AML-193 (cell line): Measurements from ENCODE around the gene MRPL58.
"Not testable (repeated sequence)": the region's sequence is repeated elsewhere in the genome, so short reads cannot be mapped to it uniquely, and the experiment has no call there.

Source experiments
- DNase-seq, 2 experiments: peaks; one replicate each; lab custom pipeline; 2025; lab: John Stamatoyannopoulos, UW

MRPL58 gene

GRCh38 chr17:75013092-75013559 lies 656 bp downstream of the MRPL58 start:
- DNase-seq: no peak

GRCh38 chr17:75019146-75019545 lies 6.7 kb downstream of the MRPL58 start:
- no peak for DNase-seq

- no peak for DNase-seq
Measured at GRCh38 chr17:75019710-75020109, 7.2 kb downstream of the MRPL58 start.

DNA sequence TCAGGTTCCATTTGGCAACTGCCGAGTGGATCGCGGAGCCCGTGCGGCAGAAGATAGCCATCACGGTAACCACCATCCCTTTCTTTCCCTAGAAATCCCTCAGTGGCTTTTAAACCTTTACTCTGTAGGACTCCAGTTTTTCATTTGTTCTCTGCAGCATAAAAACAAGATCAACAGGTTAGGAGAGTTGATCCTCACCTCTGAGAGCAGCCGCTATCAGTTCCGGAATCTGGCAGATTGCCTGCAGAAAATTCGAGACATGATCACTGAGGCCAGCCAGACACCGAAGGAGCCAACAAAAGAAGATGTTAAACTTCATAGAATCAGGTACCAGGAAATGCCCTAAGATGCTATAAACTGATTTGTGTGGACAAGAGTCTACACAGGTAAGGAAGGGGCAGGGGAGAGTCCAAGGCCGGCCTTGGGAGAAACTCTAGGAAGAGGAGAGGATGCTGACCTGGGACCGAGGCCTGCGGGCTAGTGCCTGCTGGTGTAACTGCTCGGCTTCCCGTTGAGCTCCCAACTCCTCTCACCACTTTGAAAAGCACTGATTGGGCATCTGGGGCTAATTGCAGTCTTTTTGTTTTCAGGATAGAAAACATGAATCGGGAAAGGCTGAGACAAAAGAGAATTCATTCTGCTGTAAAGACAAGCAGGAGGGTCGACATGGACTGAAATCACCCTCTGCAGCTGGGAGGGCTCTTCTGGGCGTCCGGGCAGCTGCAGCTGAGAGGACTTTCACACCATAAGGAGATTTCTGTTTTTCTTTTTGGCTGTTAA lies 8.1 kb downstream of the MRPL58 start:
- no peak for DNase-seq

- no peak for DNase-seq
Measured at GRCh38 chr17:75024686-75025397, 12.4 kb downstream of the MRPL58 start.

DNA sequence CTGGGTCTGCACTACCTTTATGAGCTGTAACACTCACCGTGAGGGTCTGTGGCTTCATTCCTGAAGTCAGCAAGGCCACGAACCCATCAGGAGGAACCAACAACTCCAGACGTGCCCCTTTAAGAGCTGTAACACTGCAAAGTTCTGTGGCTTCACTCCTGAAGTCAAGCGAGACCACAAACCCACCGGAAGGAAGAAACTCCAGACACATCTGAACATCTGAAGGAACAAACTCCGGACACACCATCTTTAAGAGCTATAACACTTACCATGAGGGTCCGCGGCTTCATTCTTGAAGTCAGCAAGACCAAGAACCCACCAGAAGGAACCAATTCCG lies 12.9 kb downstream of the MRPL58 start:
- DNase-seq: peak in 1 of 2 experiments; percentile 16

GRCh38 chr17:75026650-75027049 lies 14.2 kb downstream of the MRPL58 start:
- peak in 1 of 2 experiments; percentile 14 for DNase-seq

GRCh38 chr17:75030161-75030560 lies 17.7 kb downstream of the MRPL58 start:
- no peak for DNase-seq

DNA sequence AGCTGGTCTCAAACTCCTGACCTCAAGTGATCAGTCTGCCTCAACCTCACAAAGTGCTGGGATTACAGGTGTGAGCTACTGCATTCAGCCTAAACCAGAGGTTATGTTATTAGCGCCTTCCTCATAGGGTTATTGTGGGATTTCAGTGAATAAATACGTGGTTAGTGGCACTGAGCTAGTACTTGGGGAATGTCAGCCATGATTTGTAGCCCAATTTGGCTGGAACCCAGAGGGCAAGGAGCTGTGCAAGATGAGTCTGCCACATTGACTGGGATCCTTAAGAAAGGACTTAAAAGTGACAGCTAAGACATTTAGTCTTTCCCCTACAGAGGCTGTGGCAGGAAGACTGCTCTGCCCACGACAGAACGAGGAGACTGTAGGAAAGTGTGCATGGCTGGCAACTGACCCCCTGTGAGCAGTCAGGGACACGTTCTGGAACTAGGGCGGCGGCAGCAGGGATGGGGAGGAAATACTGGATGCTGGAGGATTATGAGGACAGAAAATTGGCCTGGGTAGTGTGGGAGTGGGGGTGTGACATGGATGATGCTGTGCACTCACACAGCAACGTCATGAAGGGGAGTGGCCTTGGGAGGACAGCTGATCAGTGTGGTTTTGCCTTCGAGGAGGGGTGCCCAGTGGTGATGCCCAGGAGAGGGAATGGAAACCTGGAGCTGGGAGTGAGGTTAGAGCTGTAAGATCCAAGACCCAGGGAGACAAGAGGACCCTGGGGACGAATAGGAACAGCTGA lies 19.7 kb downstream of the MRPL58 start:
- DNase-seq: peak in 1 of 2 experiments; percentile 37

- DNase-seq: peak in 1 of 2 experiments; percentile 37
Measured at GRCh38 chr17:75032720-75033280, 20.3 kb downstream of the MRPL58 start.

DNA sequence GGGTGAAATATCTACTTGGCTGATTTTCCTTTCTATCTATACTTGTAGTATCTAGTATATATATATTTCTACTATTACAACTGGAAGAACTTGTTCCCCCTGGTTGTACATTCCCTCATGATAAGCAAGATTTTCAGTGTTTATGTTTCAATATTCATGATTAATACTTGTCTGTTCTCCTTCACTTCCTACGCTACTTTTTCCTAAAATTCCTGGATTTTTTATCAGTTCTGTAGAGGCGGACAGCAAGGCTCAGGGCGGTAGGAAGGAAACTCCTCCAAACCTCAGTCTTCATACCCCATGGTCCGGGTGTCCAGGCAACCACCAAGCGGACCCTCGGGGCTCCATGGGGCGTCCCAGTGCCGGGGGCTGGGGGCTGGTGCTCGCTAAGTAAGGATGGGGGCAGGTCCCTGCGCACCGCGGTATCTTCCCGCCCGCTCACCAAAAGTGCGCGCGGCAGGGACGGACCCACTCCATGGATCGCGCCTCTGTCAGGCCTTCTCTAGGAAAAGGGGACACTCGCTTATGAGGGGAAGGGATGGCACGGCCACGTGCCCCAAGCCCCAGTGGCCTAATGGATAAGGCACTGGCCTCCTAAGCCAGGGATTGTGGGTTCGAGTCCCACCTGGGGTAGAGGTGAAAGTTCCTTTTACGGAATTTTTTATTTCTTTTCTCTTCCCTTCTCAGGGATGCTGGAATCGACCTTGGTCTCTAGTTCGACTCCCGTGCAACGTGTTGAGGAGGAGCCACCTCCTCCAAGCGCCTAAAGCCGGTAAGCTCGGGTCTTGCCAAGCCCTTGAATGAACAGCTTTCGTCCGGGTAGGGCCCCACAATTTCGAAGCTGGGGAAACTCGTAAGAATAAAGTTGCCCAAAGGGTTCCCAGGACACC lies 21.1 kb downstream of the MRPL58 start:
- DNase-seq: peak; percentile 79 to 80

DNA sequence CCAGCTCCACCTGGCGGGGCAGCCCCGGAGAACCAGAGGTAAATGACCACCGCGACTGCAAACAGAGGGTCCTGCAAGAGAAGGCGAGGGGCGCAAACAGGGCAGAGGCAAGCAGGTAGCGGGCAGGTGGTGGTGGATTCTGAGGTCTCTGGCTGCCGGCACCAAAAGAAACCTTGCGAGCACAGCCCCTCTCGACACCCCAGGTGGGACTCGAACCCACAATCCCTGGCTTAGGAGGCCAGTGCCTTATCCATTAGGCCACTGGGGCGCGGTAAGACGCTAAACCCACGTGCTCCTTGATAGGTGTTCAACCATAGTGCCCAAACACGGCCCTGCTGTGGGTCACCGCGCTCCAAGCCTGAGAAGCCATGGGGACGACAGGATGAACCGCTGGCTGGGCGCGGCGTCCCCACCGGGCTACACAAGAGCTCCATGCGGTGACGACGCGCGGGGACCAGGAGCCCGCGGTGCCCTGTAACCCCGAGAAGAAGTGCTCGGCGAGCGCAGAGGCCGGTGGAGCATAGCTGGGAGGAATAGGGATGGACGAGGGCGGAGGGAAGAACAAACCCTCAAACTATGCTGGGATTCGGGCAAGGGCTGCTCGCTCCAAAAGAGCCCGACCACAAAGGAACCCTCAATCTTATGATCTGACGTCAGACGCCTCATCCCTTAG lies 21.9 kb downstream of the MRPL58 start:
- peak; percentile 85 to 90 for DNase-seq

- DNase-seq: no peak
Measured at GRCh38 chr17:75036643-75037268, 24.3 kb downstream of the MRPL58 start.

GRCh38 chr17:75039238-75039637 lies 26.8 kb downstream of the MRPL58 start:
- no peak for DNase-seq

DNA sequence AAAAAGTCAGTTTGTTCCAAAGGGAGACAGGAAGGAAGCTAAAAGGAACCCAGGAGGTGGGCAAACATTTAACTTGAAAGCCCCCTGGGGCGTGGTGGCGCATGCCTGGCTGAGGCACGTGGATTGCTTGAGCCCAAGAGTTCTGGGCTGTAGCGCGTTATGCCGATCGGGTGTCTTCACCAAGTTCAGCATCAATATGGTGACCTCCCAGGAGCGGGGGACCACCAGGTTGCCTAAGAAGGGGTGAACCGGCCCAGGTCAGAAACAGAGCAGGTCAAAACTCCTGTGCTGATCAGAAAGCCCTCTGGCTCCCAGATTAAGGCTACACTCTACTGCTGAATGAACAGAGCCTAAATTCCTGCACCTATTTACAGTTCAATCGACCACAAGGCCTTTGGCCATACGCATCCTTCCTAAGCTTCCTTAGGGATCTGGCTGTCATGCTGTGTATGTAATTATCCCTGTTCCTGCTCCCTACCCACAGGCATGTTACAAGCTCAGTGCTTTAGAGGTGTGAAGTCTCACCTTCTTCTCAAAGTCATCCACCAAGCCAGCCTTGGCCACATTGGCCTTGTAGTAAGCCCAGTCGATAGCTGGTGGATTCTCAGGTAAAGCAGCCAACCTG lies 29.3 kb downstream of the MRPL58 start:
- DNase-seq: no peak

DNA sequence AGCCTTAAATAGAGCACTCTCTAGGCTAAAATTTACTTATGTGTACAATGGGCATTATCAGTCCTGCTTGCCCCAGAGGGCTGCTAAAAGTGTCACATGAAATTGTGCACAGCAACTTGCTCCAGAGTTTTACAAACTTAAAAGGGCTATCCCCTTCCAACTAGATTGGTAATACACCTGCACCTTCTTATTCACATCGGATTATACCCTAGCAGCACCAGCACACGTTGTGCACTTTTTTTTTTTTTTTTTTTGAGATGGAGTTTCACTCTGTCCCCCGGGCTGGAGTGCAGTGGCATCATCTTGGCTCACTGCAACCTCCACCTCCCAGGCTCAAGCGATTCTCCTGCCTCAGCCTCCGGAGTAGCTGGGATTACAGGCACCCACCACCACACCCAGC lies 31.3 kb downstream of the MRPL58 start:
- not testable (repeated sequence) for DNase-seq

DNA sequence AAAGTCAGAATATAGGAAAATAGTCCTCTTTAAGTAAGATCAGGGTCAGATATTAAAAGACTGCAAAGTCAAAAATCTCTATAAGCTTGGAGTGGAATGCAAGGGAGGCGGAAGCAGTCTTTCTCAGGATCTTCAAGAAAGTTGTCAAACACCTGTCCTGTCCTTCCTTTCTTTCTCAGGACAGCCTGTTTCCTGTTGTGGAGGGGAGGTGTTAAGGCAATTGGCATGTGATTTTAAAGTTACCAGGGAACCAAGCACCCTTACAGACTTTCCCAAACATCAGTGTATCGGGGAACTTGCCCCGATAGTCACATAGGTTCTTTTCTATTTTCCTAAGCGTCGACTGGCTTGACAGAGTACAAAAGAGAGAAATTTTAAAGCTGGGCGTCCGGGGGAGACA lies 32.2 kb downstream of the MRPL58 start:
- no peak for DNase-seq

GRCh38 chr17:75045946-75046406 lies 33.5 kb downstream of the MRPL58 start:
- DNase-seq: not testable (repeated sequence)

- DNase-seq: peak; percentile 95 to 96
Measured at GRCh38 chr17:75046407-75047289, 34.2 kb downstream of the MRPL58 start, which contains the start of the genes ATP5PD and KCTD2. Gene ATP5PD (minus strand): TSS chr17:75046969. CDS start chr17:75042650, 4,319 bp downstream. Gene KCTD2 (plus strand): TSS chr17:75047225. CDS start chr17:75047251, 26 bp downstream.
